CD4-positive, alpha-beta T cell (primary cell): Measurements from ENCODE around the gene ASCC3. TPM values are rescaled to one million over a fixed set of nuclear protein-coding genes. Genes with fewer than 3 reads are reported as not detected.

ENCODE experiments used
- ATAC-seq: fragments of 200-7000 bp; cut with Tn5 transposase; one replicate; pipeline ENCODE4 v1.10.0; 2022; ENCODE audit warnings: mild to moderate bottlenecking; ENCODE audit not compliant: poor library complexity
- CTCF ChIA-PET: fragments of 350-600 bp; sonication (Branson Sonifier 250); formaldehyde crosslinking; loops from one replicate; lab custom pipeline; 2021; ENCODE audit warnings: antibody characterized with exemption, inconsistent platforms; lab: Charles Lee
- POLR2A ChIA-PET: fragments of 350-600 bp; sonication (Branson Sonifier 250); formaldehyde crosslinking; loops from one replicate; lab custom pipeline; 2021; ENCODE audit warnings: antibody characterized with exemption, inconsistent platforms; lab: Charles Lee
- DNase-seq, 14 experiments: peaks; one replicate each; pipeline ENCODE4 v3.0.0-alpha.2; 2013 to 2020; ENCODE audit warnings: mixed read lengths in 2 of 14
- H3K27ac ChIP-seq, 2 donors: one replicate each; pipeline versions ENCODE4 v1.5.1 to v1.7.0; 2013; ENCODE audit warnings: low read length in 2 of 2, low read depth in 1 of 2, mild to moderate bottlenecking in 1 of 2
- H3K27me3 ChIP-seq, 2 experiments: 1 replicate in 1 of 2; 2 replicates in 1 of 2; pipeline versions ENCODE4 v1.6.1 to v1.7.0; 2013; ENCODE audit warnings: low read length in 2 of 2, control low read depth in 1 of 2, mild to moderate bottlenecking in 1 of 2, moderate library complexity in 1 of 2; ENCODE audit not compliant: insufficient read depth in 2 of 2, control insufficient read depth in 1 of 2
- H3K36me3 ChIP-seq: one replicate; pipeline ENCODE4 v1.6.1; 2013; ENCODE audit warnings: low read length, control low read depth; ENCODE audit not compliant: insufficient read depth
- H3K4me1 ChIP-seq: one replicate; pipeline ENCODE4 v1.6.1; 2013; ENCODE audit warnings: low read length, control low read depth; ENCODE audit not compliant: insufficient read depth
- H3K4me3 ChIP-seq: one replicate; pipeline ENCODE4 v1.5.1; 2013; ENCODE audit warnings: mild to moderate bottlenecking, low read length, moderate library complexity
- H3K9me3 ChIP-seq, 2 experiments: 1 replicate in 1 of 2; 2 replicates in 1 of 2; pipeline versions ENCODE4 v1.6.1 to v1.7.0; 2013; ENCODE audit warnings: low read length in 2 of 2, mild to moderate bottlenecking in 2 of 2, control low read depth in 1 of 2, moderate library complexity in 1 of 2; ENCODE audit not compliant: control insufficient read depth in 1 of 2, insufficient read depth in 1 of 2
- H3K27ac Mint-ChIP-seq: one replicate; pipeline ENCODE4 v1.8.0; 2020; ENCODE audit warnings: mixed read lengths
- H3K27me3 Mint-ChIP-seq: one replicate; pipeline ENCODE4 v1.8.0; 2021; ENCODE audit warnings: mixed read lengths
- H3K36me3 Mint-ChIP-seq: one replicate; pipeline ENCODE4 v1.8.0; 2021; ENCODE audit warnings: low read depth, mixed read lengths
- H3K4me1 Mint-ChIP-seq: one replicate; pipeline ENCODE4 v1.8.0; 2021; ENCODE audit warnings: low read depth, mixed read lengths
- H3K4me3 Mint-ChIP-seq: one replicate; pipeline ENCODE4 v1.8.0; 2020; ENCODE audit warnings: mild to moderate bottlenecking, mixed read lengths
- H3K9me3 Mint-ChIP-seq: one replicate; pipeline ENCODE4 v1.8.0; 2020; ENCODE audit warnings: mixed read lengths
- intact Hi-C, 2 experiments: fragments of 100-400 bp; cut with DNase I in 1 of 2; cut with micrococcal nuclease in 1 of 2; formaldehyde crosslinking; loops; one replicate each; pipeline versions ENCODE4 v1.15.1 to v1.9.0; 2023 to 2025; cut with DNase I, micrococcal nuclease
- total RNA-seq, 174 experiments: library from RNA in 2 of 174; stranded (reverse) in 2 of 174; gene quantifications; one replicate each; pipeline ENCODE4 v1.2.3 and lab custom pipeline; 2021 to 2026
- TF ChIP-seq, protein P1 (sequence below): fragments of 200-600 bp; IDR thresholded peaks from one replicate; pipeline ENCODE4 v1.8.0; 2022; ENCODE audit warnings: antibody characterized with exemption, mild to moderate bottlenecking

Gene ASCC3
- total RNA-seq, 2 experiments from 2014 or later = 28.9 to 30.4 TPM

DNA sequence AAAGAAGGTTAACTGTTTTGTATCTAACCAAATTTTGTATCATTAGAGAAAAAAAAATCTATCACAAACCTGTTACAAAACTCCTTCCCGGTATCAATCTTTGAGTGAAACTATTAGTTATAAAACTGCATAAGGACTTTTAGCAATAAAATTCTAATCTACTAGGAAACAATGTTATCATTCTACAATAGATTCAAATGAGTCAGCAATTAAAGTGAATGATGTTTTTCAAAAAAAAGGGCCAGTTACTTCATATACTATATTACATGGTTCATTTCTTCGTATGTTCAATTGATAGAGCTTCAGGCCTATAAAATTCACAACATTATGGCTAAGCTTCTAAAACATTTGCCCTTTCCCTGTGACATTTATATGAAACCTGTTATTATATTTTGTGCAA is 15.6 kb downstream of the ASCC3 start:
- Mint-ChIP-seq H3K27ac (no peak overlapping the region), H3K36me3 (peaks cover 84% of the 10 kb centered on the region), H3K4me3 (no peak overlapping the region), H3K27me3 (no peaks in the 10 kb centered on the region), H3K9me3 (no peaks in the 10 kb centered on the region), H3K4me1 (peaks cover 3% of the 10 kb centered on the region)
- ATAC-seq (no peak), DNase-seq (no peak)
- H3K27ac ChIP-seq = no peak overlapping the region
- H3K36me3 ChIP-seq = peaks cover 40% of the 10 kb centered on the region
- intact Hi-C loops = no loop called here
- CTCF ChIA-PET = no interaction called here
- POLR2A ChIA-PET = interaction anchor here (1.0 kb wide), 1 partner anchor 15 kb away, joined by 3 read pairs; no protein-coding TSS in a partner anchor
- H3K27me3 ChIP-seq = no peaks in the 10 kb centered on the region
- H3K4me3 ChIP-seq = no peak overlapping the region
- H3K9me3 ChIP-seq = no peaks in the 10 kb centered on the region
- TF ChIP-seq, protein P1, sequence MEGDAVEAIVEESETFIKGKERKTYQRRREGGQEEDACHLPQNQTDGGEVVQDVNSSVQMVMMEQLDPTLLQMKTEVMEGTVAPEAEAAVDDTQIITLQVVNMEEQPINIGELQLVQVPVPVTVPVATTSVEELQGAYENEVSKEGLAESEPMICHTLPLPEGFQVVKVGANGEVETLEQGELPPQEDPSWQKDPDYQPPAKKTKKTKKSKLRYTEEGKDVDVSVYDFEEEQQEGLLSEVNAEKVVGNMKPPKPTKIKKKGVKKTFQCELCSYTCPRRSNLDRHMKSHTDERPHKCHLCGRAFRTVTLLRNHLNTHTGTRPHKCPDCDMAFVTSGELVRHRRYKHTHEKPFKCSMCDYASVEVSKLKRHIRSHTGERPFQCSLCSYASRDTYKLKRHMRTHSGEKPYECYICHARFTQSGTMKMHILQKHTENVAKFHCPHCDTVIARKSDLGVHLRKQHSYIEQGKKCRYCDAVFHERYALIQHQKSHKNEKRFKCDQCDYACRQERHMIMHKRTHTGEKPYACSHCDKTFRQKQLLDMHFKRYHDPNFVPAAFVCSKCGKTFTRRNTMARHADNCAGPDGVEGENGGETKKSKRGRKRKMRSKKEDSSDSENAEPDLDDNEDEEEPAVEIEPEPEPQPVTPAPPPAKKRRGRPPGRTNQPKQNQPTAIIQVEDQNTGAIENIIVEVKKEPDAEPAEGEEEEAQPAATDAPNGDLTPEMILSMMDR = no peak
- H3K4me1 ChIP-seq = no peaks in the 10 kb centered on the region

DNA sequence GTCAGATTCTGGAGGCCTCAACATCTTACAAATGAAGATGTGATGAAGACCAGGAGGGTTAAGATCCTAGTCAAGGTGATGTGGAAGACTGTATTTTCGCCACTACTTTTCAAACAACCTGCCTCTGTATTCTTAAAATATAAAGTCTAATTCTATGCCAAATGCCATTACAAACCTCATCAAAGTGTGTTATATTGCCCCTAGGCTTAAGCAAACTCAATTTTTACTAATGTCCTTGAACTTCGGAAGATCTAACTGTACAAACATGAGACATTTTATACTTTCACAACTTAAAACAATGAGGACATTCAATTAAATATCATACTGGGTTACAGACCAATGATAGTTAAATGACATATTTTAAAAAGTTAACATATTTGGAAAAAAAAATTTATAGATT is 19.1 kb downstream of the ASCC3 start:
- H3K9me3 Mint-ChIP-seq = peaks cover 3% of the 10 kb centered on the region
- no peaks in the 10 kb centered on the region for H3K4me1 Mint-ChIP-seq
- ChIA-PET CTCF (no interaction called here), POLR2A (no interaction called here)
- peaks cover 95% of the 10 kb centered on the region for H3K36me3 Mint-ChIP-seq
- Histone ChIP-seq H3K9me3 (peaks cover 0 to 4% of the 10 kb centered on the region in 2 experiments), H3K4me1 (no peaks in the 10 kb centered on the region), H3K4me3 (no peak overlapping the region), H3K27me3 (no peaks in the 10 kb centered on the region), H3K36me3 (peaks cover 42% of the 10 kb centered on the region), H3K27ac (no peak overlapping the region)
- TF ChIP-seq, protein P1 = no peak
- DNase-seq (no peak), ATAC-seq (no peak)
- H3K27me3 Mint-ChIP-seq = no peaks in the 10 kb centered on the region
- intact Hi-C loops = no loop called here
- H3K27ac Mint-ChIP-seq = no peak overlapping the region
- no peak overlapping the region for H3K4me3 Mint-ChIP-seq

DNA sequence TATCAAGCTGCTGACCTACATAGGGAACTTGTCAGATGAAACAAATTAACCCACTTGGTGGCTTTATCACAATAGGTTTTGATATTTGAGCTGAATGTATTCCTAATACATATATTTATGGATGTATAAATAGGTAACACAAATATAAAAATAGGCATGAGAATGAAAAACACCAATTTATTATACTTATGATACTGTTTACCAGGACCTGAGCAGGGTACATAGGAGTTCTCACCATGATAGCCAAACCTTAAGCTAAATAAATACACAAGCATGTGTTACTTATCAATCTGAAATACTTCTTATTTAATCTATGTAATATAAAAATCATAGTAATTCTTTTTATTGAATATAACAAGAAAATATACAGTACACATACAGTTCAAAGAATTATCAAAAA is 25.0 kb downstream of the ASCC3 start:
- ATAC-seq = no peak
- Histone ChIP-seq H3K27me3 (no peaks in the 10 kb centered on the region), H3K9me3 (peaks cover 0 to 13% of the 10 kb centered on the region in 2 experiments), H3K4me3 (no peak overlapping the region), H3K27ac (no peak overlapping the region), H3K36me3 (peaks cover 18% of the 10 kb centered on the region), H3K4me1 (no peaks in the 10 kb centered on the region)
- TF ChIP-seq, protein P1 = no peak
- intact Hi-C loops = no loop called here
- Mint-ChIP-seq H3K27me3 (no peaks in the 10 kb centered on the region), H3K4me3 (no peak overlapping the region), H3K36me3 (peaks cover 62% of the 10 kb centered on the region), H3K9me3 (peaks cover 6% of the 10 kb centered on the region), H3K27ac (no peak overlapping the region), H3K4me1 (no peaks in the 10 kb centered on the region)
- ChIA-PET POLR2A (no interaction called here), CTCF (interaction anchor here (1.1 kb wide), 1 partner anchor 9 kb away, joined by 3 read pairs; no protein-coding TSS in a partner anchor)
- no peak for DNase-seq
